ENCODE data around the gene RAPGEF2. TPM values are rescaled to one million over a fixed set of nuclear protein-coding genes. Genes with fewer than 3 reads are reported as not detected.

Gene RAPGEF2
- total RNA-seq, 1 experiment from 2014 or later: 37.1 TPM

GRCh38 chr4:159284113-159284512 lies 181.2 kb downstream of the RAPGEF2 start:
- no peak overlapping the region for H3K23ac ChIP-seq (ENCODE audit: insufficient read length, low read depth, low read length)
- Mint-ChIP-seq H3K4me3 (no peak overlapping the region), H3K27ac (peak overlapping the region; percentile 86 to 94 (median 93); a peak in 6 of 7 replicates), H3K4me1 (peaks cover 27 to 34% of the 10 kb centered on the region in 2 experiments), H3K9me3 (no peaks in the 10 kb centered on the region), H3K36me3 (ENCODE audit: insufficient read depth in 1 of 3, low read depth in 3 of 3) (peaks cover 0 to 3% (median 0%) of the 10 kb centered on the region in 3 experiments; a peak in 1 of 7 replicates), H3K27me3 (ENCODE audit: low read depth) (no peaks in the 10 kb centered on the region)
- H3K27me3 ChIP-seq (ENCODE audit: insufficient read depth, low read length): no peaks in the 10 kb centered on the region
- no peak for TF ChIP-seq CTCF (conservative IDR thresholded peaks at IDR 0.05)
- H2BK20ac ChIP-seq (ENCODE audit: low read depth, low read length, poor library complexity, severe bottlenecking): no peak overlapping the region
- no peaks in the 10 kb centered on the region for H3K9me3 ChIP-seq (ENCODE audit: control insufficient read depth, low read depth, low read length)
- WGBS (ENCODE audit: extremely low coverage, insufficient read length, low lambda C conversion rate): no CpG with 5 or more reads among the region's 4 CpGs
- no peak overlapping the region for H2BK5ac ChIP-seq (ENCODE audit: insufficient read length, low read length)
- no peaks in the 10 kb centered on the region for H3K79me2 ChIP-seq (ENCODE audit: insufficient read depth, low read length)
- H3K4me2 ChIP-seq (ENCODE audit: insufficient read depth, insufficient read length, low read length): no peak overlapping the region
- no peak overlapping the region for H4K8ac ChIP-seq (replicated peaks; ENCODE audit: insufficient read length, low read depth, low read length)
- no peak overlapping the region for H4K91ac ChIP-seq (ENCODE audit: insufficient read length, low read depth, low read length)
- H4K20me1 ChIP-seq (ENCODE audit: control insufficient read depth, insufficient read depth, insufficient read length): no peaks in the 10 kb centered on the region
- H3K56ac ChIP-seq (ENCODE audit: insufficient read length, low read depth, low read length): no peak overlapping the region
- no peak overlapping the region for H3T11ph ChIP-seq (ENCODE audit: low read length)
- H2BK12ac ChIP-seq (ENCODE audit: insufficient read length, low read depth, low read length): no peak overlapping the region
- no peaks in the 10 kb centered on the region for H3K79me1 ChIP-seq (ENCODE audit: insufficient read depth, low read depth, low read length, poor library complexity, severe bottlenecking)
- no peaks in the 10 kb centered on the region for H3K23me2 ChIP-seq (ENCODE audit: insufficient read length, low read depth, low read length, poor library complexity, severe bottlenecking)
- H4K5ac ChIP-seq (ENCODE audit: insufficient read length, low read depth, low read length): no peak overlapping the region
- H3K14ac ChIP-seq (ENCODE audit: insufficient read depth, low read length): no peak overlapping the region
- no peak for DNase-seq
- H2BK120ac ChIP-seq (ENCODE audit: low read depth, low read length, poor library complexity, severe bottlenecking): no peak overlapping the region
- H2AFZ ChIP-seq (ENCODE audit: low read length): no peak overlapping the region
- H3K27ac ChIP-seq (ENCODE audit: insufficient read length, low read depth, low read length): no peak overlapping the region
- no peak overlapping the region for H2AK5ac ChIP-seq (ENCODE audit: insufficient read length, low read length)
- H3K18ac ChIP-seq (ENCODE audit: insufficient read length, low read depth, low read length): no peak overlapping the region
- H3K9ac ChIP-seq (ENCODE audit: extremely low read depth, insufficient read length, low read length): no peak overlapping the region
- no peak overlapping the region for H2BK15ac ChIP-seq (ENCODE audit: low read depth, low read length)
- no peak overlapping the region for H3K4ac ChIP-seq (ENCODE audit: low read depth, low read length)
- peaks cover 3% of the 10 kb centered on the region; the same call in 1 of the 2 replicates for H3K4me1 ChIP-seq (ENCODE audit: insufficient read depth, low read length)
